Activated CD8-positive, alpha-beta T cell treated with anti-CD3 and anti-CD28 coated beads for 36 hours (primary cell): Measurements from ENCODE around the gene POLR3H. TPM values are rescaled to one million over a fixed set of nuclear protein-coding genes. Genes with fewer than 3 reads are reported as not detected.

Experiments
- ATAC-seq: fragments of 200-7000 bp; cut with Tn5 transposase; one replicate; pipeline ENCODE4 v1.10.0; 2021; ENCODE audit warnings: mild to moderate bottlenecking, moderate library complexity
- CTCF ChIA-PET: fragments of 350-600 bp; sonication (Branson Sonifier 250); formaldehyde crosslinking; loops from one replicate; lab custom pipeline; 2021; ENCODE audit warnings: antibody characterized with exemption; lab: Charles Lee
- POLR2A ChIA-PET: fragments of 350-600 bp; sonication (Branson Sonifier 250); formaldehyde crosslinking; loops from one replicate; lab custom pipeline; 2021; ENCODE audit warnings: antibody characterized with exemption; lab: Charles Lee
- DNase-seq: peaks from one replicate; pipeline ENCODE4 v3.0.0-alpha.2; 2020
- H3K27ac Mint-ChIP-seq: one replicate; pipeline ENCODE4 v1.8.0; 2021; ENCODE audit warnings: mild to moderate bottlenecking, mixed read lengths
- H3K27me3 Mint-ChIP-seq: one replicate; pipeline ENCODE4 v1.8.0; 2021; ENCODE audit warnings: mixed read lengths
- H3K36me3 Mint-ChIP-seq: one replicate; pipeline ENCODE4 v1.8.0; 2021; ENCODE audit warnings: low read depth, mixed read lengths
- H3K4me1 Mint-ChIP-seq: one replicate; pipeline ENCODE4 v1.8.0; 2021; ENCODE audit warnings: low read depth, mixed read lengths
- H3K4me3 Mint-ChIP-seq: one replicate; pipeline ENCODE4 v1.8.0; 2021; ENCODE audit warnings: mild to moderate bottlenecking, moderate library complexity, mixed read lengths
- H3K9me3 Mint-ChIP-seq: one replicate; pipeline ENCODE4 v1.8.0; 2021; ENCODE audit warnings: mixed read lengths
- intact Hi-C: fragments of 100-400 bp; cut with micrococcal nuclease; formaldehyde crosslinking; loops from one replicate; pipeline ENCODE4 v1.10.0; 2022
- total RNA-seq, 2 experiments: library from RNA; stranded (reverse); gene quantifications; one replicate each; pipeline ENCODE4 v1.2.3, GENCODE V29; 2021
- TF ChIP-seq, protein P1 (sequence below): fragments of 200-600 bp; IDR thresholded peaks from one replicate; pipeline ENCODE4 v1.8.0; 2022; ENCODE audit warnings: antibody characterized with exemption, mild to moderate bottlenecking

The POLR3H gene
- total RNA-seq, 2 experiments from 2014 or later: 26.8 to 29.0 TPM

DNA sequence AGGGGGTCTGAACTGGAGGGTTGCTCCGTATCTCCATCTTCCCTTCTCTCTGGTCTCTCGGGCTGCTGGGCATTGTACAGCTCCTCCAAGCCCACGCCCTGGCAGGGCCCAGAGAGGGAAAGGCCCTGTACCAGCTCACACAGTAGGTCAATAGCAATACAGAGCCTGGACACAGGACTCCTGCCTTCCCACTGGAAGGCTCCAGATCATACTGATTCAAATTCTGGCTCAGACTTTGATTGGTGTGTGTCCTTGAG lies 23.2 kb upstream of the POLR3H start:
- Mint-ChIP-seq H3K27me3 (no peaks in the 10 kb centered on the region), H3K9me3 (no peaks in the 10 kb centered on the region), H3K27ac (no peak overlapping the region), H3K4me1 (peaks cover 5% of the 10 kb centered on the region), H3K4me3 (no peak overlapping the region), H3K36me3 (no peaks in the 10 kb centered on the region)
- POLR2A ChIA-PET: interaction anchor here (0.9 to 1.1 kb wide), 2 partner anchors 10 to 52 kb away, joined by 3 read pairs; no protein-coding TSS in a partner anchor
- ATAC-seq (no peak), DNase-seq (no peak)
- CTCF ChIA-PET: interaction anchor here (1.2 kb wide), 1 partner anchor 30 kb away, joined by 3 read pairs; no protein-coding TSS in a partner anchor
- TF ChIP-seq, protein P1, sequence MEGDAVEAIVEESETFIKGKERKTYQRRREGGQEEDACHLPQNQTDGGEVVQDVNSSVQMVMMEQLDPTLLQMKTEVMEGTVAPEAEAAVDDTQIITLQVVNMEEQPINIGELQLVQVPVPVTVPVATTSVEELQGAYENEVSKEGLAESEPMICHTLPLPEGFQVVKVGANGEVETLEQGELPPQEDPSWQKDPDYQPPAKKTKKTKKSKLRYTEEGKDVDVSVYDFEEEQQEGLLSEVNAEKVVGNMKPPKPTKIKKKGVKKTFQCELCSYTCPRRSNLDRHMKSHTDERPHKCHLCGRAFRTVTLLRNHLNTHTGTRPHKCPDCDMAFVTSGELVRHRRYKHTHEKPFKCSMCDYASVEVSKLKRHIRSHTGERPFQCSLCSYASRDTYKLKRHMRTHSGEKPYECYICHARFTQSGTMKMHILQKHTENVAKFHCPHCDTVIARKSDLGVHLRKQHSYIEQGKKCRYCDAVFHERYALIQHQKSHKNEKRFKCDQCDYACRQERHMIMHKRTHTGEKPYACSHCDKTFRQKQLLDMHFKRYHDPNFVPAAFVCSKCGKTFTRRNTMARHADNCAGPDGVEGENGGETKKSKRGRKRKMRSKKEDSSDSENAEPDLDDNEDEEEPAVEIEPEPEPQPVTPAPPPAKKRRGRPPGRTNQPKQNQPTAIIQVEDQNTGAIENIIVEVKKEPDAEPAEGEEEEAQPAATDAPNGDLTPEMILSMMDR: no peak
- intact Hi-C loops: no loop called here

DNA sequence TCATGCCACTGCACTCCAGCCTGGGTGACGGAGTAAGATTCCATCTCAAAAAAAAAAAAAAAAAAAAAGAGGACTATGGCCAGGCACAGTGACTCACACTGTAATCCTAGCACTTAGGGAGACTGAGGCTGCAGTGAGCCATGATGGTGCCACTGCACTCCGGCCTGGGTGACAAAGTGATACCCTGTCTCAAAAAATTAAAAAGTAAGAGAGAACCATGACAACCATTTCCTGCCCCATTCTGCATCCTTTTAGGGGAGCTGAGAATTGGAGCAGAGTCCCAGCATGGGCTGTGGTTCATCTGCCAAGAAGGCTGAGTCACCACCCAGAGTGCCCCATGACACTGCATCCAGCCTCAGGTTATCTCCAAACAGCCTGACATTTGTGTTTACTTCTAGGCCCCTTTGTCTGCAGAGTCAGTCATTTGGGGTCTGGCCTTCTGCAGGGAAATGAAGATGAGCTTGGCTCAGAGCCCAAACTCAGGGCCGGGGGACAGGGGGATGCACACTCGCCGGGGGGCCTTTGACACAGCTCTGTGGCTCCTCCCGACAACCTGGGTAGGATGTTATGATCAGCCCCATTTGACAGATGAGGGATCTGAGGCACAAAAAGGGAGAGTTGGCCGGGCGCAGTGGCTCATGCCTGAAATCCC lies 21.3 kb upstream of the POLR3H start:
- Mint-ChIP-seq H3K9me3 (no peaks in the 10 kb centered on the region), H3K4me3 (no peak overlapping the region), H3K27ac (no peak overlapping the region), H3K4me1 (peaks cover 5% of the 10 kb centered on the region), H3K36me3 (no peaks in the 10 kb centered on the region), H3K27me3 (peaks cover 7% of the 10 kb centered on the region)
- peak; percentile 72 for DNase-seq
- peak; percentile 92 for ATAC-seq
- POLR2A ChIA-PET: interaction anchor here (0.7 to 0.9 kb wide), 2 partner anchors 12 to 153 kb away, joined by 3 read pairs; no protein-coding TSS in a partner anchor
- CTCF ChIA-PET: interaction anchor here (0.7 kb wide), 1 partner anchor 23 kb away, joined by 3 read pairs; no protein-coding TSS in a partner anchor
- TF ChIP-seq, protein P1: no peak
- intact Hi-C loops: no loop called here

DNA sequence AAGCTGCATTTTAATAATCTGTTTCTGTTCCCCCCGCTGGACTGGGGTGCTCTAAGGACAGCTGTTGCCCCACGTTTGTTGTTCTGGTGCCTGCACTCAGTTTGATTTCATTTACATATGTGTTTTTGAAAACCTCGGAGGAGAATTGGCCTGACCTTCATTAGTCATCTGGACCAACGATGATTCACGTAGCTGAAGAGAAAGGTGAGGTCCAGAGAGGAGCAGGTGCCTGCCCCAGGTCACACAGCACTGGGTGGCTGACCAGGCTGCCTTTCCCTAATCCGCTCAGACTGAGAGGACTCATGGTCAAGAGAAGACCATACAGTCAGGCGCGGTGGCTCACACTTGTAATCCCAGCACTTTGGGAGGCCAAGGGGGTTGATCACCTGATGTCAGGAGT lies 20.3 kb upstream of the POLR3H start:
- Mint-ChIP-seq H3K4me1 (peaks cover 5% of the 10 kb centered on the region), H3K36me3 (no peaks in the 10 kb centered on the region), H3K27ac (no peak overlapping the region), H3K9me3 (no peaks in the 10 kb centered on the region), H3K27me3 (peaks cover 14% of the 10 kb centered on the region), H3K4me3 (no peak overlapping the region)
- TF ChIP-seq, protein P1: no peak
- CTCF ChIA-PET: interaction anchor here (0.6 kb wide), 1 partner anchor 17 kb away, joined by 3 read pairs; no protein-coding TSS in a partner anchor
- intact Hi-C loops: no loop called here
- POLR2A ChIA-PET: interaction anchor here (1.2 kb wide), 1 partner anchor 21 kb away, joined by 3 read pairs; no protein-coding TSS in a partner anchor
- no peak for DNase-seq
- ATAC-seq: no peak

DNA sequence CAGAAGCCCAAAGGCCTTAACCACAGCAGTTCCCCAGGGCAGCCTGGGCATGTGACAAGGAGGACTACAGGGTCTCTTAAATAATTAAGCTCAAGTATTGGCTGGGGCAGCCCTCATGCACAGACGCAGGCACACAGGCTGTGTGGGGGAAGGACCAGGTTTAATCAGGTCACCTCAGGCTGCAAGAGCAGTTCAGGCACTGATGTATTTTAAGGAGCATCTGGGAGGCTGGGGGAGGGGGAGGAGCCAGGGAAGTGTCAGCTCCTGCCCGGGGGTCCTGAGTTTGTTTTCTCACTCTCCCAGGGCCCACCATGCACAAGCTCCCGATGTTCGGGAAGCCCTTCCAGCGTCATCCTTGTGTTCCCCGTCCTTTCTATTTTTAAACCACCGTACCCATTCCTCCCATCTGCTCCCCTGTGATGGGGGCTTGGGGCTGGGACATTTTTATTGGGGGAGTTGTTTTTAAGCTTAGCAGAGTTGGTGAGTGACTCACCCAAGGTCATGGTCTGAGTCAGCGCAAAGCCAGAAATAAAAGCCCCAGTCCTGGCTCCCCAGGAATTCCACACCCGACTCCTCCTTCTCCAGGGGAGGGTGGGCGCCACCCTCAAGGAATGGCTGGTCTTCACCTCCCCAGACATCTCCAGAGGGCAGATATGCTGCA lies 18.9 kb upstream of the POLR3H start:
- DNase-seq: no peak

More for the DNA sequence above, 18.9 kb upstream of the POLR3H start:
- no peak overlapping the region for H3K27ac Mint-ChIP-seq
- TF ChIP-seq, protein P1: no peak
- ChIA-PET CTCF (interaction anchor here (1.1 kb wide), 1 partner anchor 30 kb away, joined by 3 read pairs; no protein-coding TSS in a partner anchor), POLR2A (interaction anchor here (0.8 to 1.0 kb wide), 3 partner anchors 27 to 56 kb away, joined by 3 to 4 read pairs (median 3); partner anchors contain the start of gene PMM1)
- peaks cover 5% of the 10 kb centered on the region for H3K4me1 Mint-ChIP-seq
- no peaks in the 10 kb centered on the region for H3K9me3 Mint-ChIP-seq
- H3K27me3 Mint-ChIP-seq: peaks cover 14% of the 10 kb centered on the region
- no peak overlapping the region for H3K4me3 Mint-ChIP-seq
- H3K36me3 Mint-ChIP-seq: no peaks in the 10 kb centered on the region
- ATAC-seq: no peak
- intact Hi-C loops: no loop called here
